HG03095 (cell line): ENCODE measurements around the gene AK1.
"Not testable (repeated sequence)": the region's sequence is repeated elsewhere in the genome, so short reads cannot be mapped to it uniquely, and the experiment has no call there.

ENCODE experiments used
- ATAC-seq: cut with Tn5 transposase; IDR thresholded peaks from one replicate; pipeline ENCODE4 v1.9.1; 2021; ENCODE audit warnings: moderate library complexity; ENCODE audit not compliant: unreplicated experiment

AK1 gene

GRCh38 chr9:127884976-127885490 lies 7.6 kb upstream of the AK1 start:
- no peak for ATAC-seq

- ATAC-seq, result no peak
Observed at GRCh38 chr9:127884427-127884911, 7.0 kb upstream of the AK1 start.

- no peak for ATAC-seq
Observed at GRCh38 chr9:127883959-127884358, 6.5 kb upstream of the AK1 start.

GRCh38 chr9:127881715-127882114 lies 4.2 kb upstream of the AK1 start:
- ATAC-seq, result not testable (repeated sequence)

GRCh38 chr9:127880143-127880542 lies 2.7 kb upstream of the AK1 start:
- no peak for ATAC-seq

- no peak for ATAC-seq
Observed at GRCh38 chr9:127878652-127879390, 1.3 kb upstream of the AK1 start.

DNA sequence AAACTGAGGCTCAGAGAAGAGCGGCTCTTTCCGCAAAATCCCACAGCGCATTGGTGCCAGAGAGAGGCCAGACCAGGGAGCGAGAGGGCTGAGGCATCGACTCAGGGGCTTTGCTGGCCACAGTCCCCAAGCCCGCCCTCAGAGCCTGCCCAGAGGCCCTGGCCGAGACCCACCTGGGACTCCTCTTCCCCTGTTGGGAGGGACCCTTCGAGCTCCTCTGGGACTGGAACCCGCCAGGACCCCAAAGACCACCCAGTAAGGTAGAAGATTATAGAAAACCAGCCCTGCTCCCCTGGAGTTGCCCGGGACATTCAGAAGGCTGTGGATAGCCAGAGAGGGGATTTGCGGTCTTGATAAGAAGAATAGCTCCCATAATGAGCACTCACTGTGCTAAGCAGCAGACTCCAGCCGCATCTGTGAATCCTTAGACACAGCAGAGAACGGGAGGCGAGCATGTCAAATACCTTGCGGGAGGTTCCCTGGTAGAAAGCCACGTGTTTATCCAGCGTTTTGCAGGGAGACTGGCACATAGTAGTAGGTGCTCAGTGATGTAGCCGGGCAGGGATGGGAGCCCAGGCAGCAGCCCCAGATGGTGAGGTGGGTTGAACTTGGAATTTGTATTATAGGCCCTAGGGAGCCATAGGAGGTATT lies 651 bp upstream of the AK1 start:
- no peak for ATAC-seq

- no peak for ATAC-seq
Observed at GRCh38 chr9:127876764-127877562, 512 bp downstream of the AK1 start.

- no peak for ATAC-seq
Observed at GRCh38 chr9:127876026-127876763, 1.3 kb downstream of the AK1 start.

GRCh38 chr9:127875306-127875966 lies 2.0 kb downstream of the AK1 start:
- ATAC-seq, result no peak

GRCh38 chr9:127874301-127875221 lies 2.9 kb downstream of the AK1 start:
- ATAC-seq, result no peak

DNA sequence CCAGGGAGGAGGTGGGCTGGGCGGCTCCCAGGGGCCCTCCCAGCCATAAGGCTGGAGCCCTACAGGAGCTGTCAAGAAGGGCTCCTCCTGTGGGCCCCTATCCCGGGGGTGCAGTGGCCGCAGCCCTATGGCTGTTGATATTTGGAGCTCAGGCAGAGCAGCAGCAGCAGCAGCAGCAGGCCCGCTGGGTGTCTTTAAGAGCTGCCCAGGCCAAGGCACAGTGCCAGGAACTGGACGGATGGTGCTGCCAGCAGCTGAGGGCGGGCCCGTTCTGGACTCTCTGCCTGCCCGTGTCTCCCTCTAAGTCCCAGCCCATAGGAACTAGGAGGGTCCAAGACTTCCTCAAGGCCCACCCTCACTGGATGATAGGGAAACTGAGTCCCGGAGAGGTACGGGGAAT lies 3.6 kb downstream of the AK1 start:
- no peak for ATAC-seq

DNA sequence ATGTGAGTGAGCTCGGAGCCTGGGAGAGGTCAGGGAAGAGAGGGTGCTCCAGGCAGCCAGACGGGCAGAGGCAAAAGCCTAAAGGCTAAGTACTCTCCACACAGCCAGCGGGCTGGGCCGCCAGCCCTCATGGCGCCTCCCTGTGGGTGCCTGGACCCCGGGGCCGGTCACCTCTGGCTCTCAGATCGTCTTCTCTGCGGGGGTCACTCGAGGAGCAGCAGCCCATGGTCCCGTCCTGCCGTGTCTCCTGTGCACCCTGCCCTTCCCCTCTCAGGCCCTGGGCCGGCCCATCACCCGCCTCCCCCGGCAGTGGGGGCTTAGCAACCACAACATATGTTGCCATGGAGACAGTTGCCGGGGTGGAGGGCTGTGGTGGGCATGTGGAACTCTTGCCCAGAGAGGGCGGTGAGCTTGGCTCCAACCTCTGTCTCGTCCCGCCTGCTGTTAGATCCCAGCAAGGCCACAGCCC lies 4.2 kb downstream of the AK1 start:
- ATAC-seq, result no peak

DNA sequence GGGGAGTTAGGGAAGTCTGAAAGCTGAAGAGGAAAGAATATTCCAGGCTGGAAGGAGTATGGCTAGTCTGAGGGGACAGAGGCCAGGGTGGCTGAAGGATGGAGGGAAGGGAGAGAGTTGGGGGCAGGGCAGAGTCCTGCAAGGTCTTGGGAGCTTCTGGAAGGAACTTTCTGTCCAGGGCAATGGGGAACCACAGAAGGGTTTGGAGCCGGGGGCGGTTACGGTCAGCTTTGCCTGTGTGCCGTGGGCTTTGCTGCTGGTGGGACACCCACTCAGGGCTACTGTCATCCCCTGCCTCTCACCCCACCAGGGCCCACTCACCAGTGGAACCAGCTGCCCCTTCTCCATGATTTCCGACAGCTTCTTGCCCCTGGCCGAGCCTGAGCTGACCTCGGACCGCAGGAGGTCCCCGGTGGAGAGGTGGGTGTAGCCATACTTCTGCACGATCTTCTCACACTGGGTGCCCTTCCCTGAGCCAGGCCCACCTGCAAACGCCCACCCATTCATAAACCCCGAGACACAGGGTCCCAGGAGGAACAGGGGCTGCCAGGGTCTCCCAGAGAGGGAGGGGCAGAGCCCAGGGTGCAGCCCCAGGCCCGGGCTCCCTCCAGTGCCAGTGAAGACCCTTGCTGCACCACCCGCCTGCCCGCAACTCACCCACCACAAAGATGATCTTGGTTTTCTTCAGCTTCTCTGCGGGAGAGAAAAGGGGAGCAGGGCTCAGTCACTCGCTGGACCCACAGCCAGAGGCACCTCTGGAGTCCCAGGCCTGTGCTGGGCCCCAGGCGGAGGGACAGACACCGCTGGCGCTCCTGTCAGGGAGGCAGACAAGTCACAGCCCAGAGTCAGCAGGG lies 4.9 kb downstream of the AK1 start:
- ATAC-seq, result no peak

DNA sequence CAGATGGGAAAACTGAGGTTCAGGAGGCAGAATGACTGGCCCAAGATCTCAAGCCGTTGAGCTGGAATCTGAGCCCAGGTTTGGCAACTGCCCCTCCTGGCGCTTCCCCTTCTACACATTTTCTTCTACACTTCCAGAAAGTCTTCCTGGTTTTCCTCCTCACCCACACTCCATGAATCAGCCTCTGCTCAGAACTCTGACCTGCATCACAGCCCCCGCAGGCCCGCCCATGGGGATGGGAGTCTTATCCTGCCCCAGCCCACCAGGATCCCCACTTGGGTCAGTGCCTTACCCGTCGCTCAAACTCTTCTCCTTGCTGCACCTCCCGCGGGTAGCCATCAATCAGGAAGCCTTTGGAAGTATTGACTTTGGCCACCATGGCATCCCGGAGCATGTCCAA lies 5.9 kb downstream of the AK1 start:
- no peak for ATAC-seq

DNA sequence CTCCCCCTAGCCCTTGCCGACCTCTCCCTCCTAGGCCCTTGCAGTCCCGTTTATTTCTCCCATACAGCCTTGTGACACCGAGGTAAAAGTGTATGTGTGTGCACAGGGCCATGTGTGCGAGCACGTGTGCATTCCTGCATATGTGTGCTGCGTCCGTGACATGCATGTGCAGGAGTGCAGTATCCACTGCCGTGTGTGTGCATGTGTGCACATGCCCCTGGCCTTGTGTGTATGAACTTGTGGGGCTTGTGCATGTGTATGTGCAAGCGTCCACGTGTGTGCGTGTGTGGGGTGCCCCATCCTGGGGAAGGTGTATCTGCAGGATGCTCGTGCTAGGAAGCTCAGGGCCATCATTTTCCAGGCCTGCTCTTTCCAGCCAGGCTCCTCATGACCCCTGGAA lies 6.6 kb downstream of the AK1 start:
- no peak for ATAC-seq

GRCh38 chr9:127870153-127870491 lies 7.4 kb downstream of the AK1 start:
- not testable (repeated sequence) for ATAC-seq
